Measurements from ENCODE around the gene ARL4A. TPM values are rescaled to one million over a fixed set of nuclear protein-coding genes. Genes with fewer than 3 reads are reported as not detected.
A peak's percentile ranks its signal among the peaks of the same experiment; 100 is the strongest.

Gene ARL4A
- total and polyA plus RNA-seq, 2 donors (not counting 3 experiments of a cell fraction or from before 2014, with no cell fraction given), result 34.1 to 43.2 TPM

GRCh38 chr7:12719141-12719919, 31.9 kb downstream of the ARL4A start:
- Histone ChIP-seq H3K79me2 (ENCODE audit: control insufficient read depth, insufficient read depth, low read length) (no peaks in the 10 kb centered on the region), H3K9me3 (replicated peaks; ENCODE audit: control insufficient read depth, insufficient read depth, low read length) (no peaks in the 10 kb centered on the region), H3K9ac (replicated peaks; ENCODE audit: extremely low read depth, insufficient read depth, low read length) (peak overlapping the region; percentile 61), H3K9me1 (replicated peaks; ENCODE audit: control insufficient read depth, extremely low read depth, insufficient read depth, low read length) (no peaks in the 10 kb centered on the region), H3K27ac (ENCODE audit: insufficient read depth, low read depth, low read length) (peak overlapping the region; percentile 84), H3K36me3 (ENCODE audit: control insufficient read depth in 2 of 2, extremely low read depth in 1 of 2, insufficient read depth in 2 of 2, low read length in 2 of 2) (no peaks in the 10 kb centered on the region), H3K4me1 (ENCODE audit: control insufficient read depth, extremely low read depth, insufficient read depth, low read length) (peaks cover 39% of the 10 kb centered on the region), H3K4me3 (replicated peaks in 1 of 3; ENCODE audit: insufficient read depth in 1 of 3, low read depth in 1 of 3, low read length in 3 of 3) (no peak overlapping the region), H2AFZ (ENCODE audit: low read depth, low read length) (peak overlapping the region; percentile 78), H3K27me3 (ENCODE audit: control insufficient read depth in 2 of 2, insufficient read depth in 2 of 2, low read length in 2 of 2) (no peaks in the 10 kb centered on the region), H3K4me2 (ENCODE audit: insufficient read depth, low read length) (peak overlapping the region; percentile 62), H4K20me1 (replicated peaks; ENCODE audit: control insufficient read depth, extremely low read depth, insufficient read depth, low read length) (no peaks in the 10 kb centered on the region)
- CTCF ChIA-PET, result interaction anchor here (1.0 to 5.3 kb wide), 4 partner anchors 9 to 52 kb away, joined by 4 to 53 read pairs (median 5); partner anchors contain the start of gene ARL4A
- FAIRE-seq, result no peak
- POLR2A ChIA-PET, result no interaction called here
- dilution Hi-C loops (cut with MboI; ENCODE audit: extremely low pct_ligation_motif_present, low sequenced_read_pairs) (no loop called here), intact Hi-C loops (cut with micrococcal nuclease) (no loop called here)
- no TSS peak for BruUV-seq (replicated peaks)
- no peak for TF ChIP-seq POLR2A (IDR thresholded peaks at IDR 0.05; ENCODE audit: low read depth, low read length)
- TF ChIP-seq MYC (IDR thresholded peaks at IDR 0.05; ENCODE audit: low read depth, low read length), result no peak
- TF ChIP-seq POLR2AphosphoS5 (IDR thresholded peaks at IDR 0.05; ENCODE audit: insufficient read depth, low read depth, low read length), result no peak
- no peak for TF ChIP-seq EZH2 (IDR thresholded peaks at IDR 0.05; ENCODE audit: borderline replicate concordance, low read depth, low read length, severe bottlenecking)
- TF ChIP-seq GATA2 (IDR thresholded peaks at IDR 0.05; ENCODE audit: insufficient read depth, insufficient read length, low read depth, low read length), result no peak
- TF ChIP-seq FOS (IDR thresholded peaks at IDR 0.05; ENCODE audit: borderline replicate concordance, insufficient read depth, low read length), result peak; percentile 31
- no peak for TF ChIP-seq CTCF (IDR thresholded peaks at IDR 0.05; ENCODE audit: extremely low read depth in 1 of 2, insufficient read depth in 1 of 2, low read depth in 1 of 2, low read length in 2 of 2)
- no peak for TF ChIP-seq MAX (IDR thresholded peaks at IDR 0.05; ENCODE audit: insufficient read depth, insufficient read length)
- no peak for TF ChIP-seq JUN (IDR thresholded peaks at IDR 0.05; ENCODE audit: borderline replicate concordance, insufficient read depth, insufficient read length, low read depth)
- DNase-seq (ENCODE audit: low read depth, low spot score), result peak; percentile 74
